HCT116 (cell line): ENCODE measurements around the gene OR10AD1. TPM values are rescaled to one million over a fixed set of nuclear protein-coding genes. Genes with fewer than 3 reads are reported as not detected.

ENCODE experiments used
- ATAC-seq: fragments of 200-7000 bp; cut with Tn5 transposase; 2 replicates; pipeline ENCODE4 v1.9.1; 2020; ENCODE audit warnings: mild to moderate bottlenecking, moderate library complexity
- BruUV-seq: library from RNA; stranded (reverse); fragments of 400-500 nt; replicated peaks from 2 replicates; lab custom pipeline; 2021; lab: Mats Ljungman, UMichigan
- CTCF ChIA-PET: fragments of 300-600 bp; sonication (Branson Sonifier 250); formaldehyde crosslinking; loops from one replicate; lab custom pipeline; 2021; ENCODE audit warnings: antibody characterized with exemption; lab: Charles Lee
- POLR2A ChIA-PET: fragments of 300-600, 350-600 bp; sonication (Branson Sonifier 250); formaldehyde crosslinking; loops from one replicate; lab custom pipeline; 2021; ENCODE audit warnings: antibody characterized with exemption; lab: Charles Lee
- RAD21 ChIA-PET, 2 experiments: fragments of 300-600 bp; sonication (Branson Sonifier 250); formaldehyde crosslinking; loops; one replicate each; lab custom pipeline; 2023; ENCODE audit warnings: low total read pairs in 2 of 2; ENCODE audit not compliant: uncharacterized antibody in 2 of 2, unreplicated experiment in 2 of 2, low non-redundant PET in 1 of 2; lab: Charles Lee
- DNase-seq: peaks from one replicate; pipeline ENCODE4 v3.0.0-alpha.2; 2010; ENCODE audit warnings: low read depth, low spot score
- H2AFZ ChIP-seq: fragments of 200-600 bp; shearing (Covaris generic), sonication (generic); 2 replicates; pipeline ENCODE4 v1.6.1; 2017; ENCODE audit warnings: low read depth, mixed run types, mixed read lengths, antibody characterized with exemption, low read length; ENCODE audit not compliant: poor library complexity, severe bottlenecking
- H3K27ac ChIP-seq: 2 replicates; pipeline ENCODE4 v1.5.1; 2012; ENCODE audit warnings: low read depth, low read length
- H3K27me3 ChIP-seq: fragments of 200-600 bp; sonication (generic); 2 replicates; pipeline ENCODE4 v1.6.1; 2016; ENCODE audit warnings: mixed run types, low read length, mixed read lengths; ENCODE audit not compliant: insufficient read depth
- H3K36me3 ChIP-seq, 2 experiments: fragments of 200-500 bp in 1 of 2; fragments of 200-600 bp in 1 of 2; sonication (Bioruptor generic) in 1 of 2; sonication (generic) in 1 of 2; 2 replicates each; pipeline versions ENCODE4 v1.5.1 to v1.6.1; 2014 to 2016; ENCODE audit warnings: low read length in 2 of 2, inconsistent platforms in 1 of 2, mixed read lengths in 1 of 2, mixed run types in 1 of 2; ENCODE audit not compliant: insufficient read depth in 2 of 2, control insufficient read depth in 1 of 2
- H3K4me1 ChIP-seq, 2 experiments: fragments of 200-600 bp in 1 of 2; sonication (generic) in 1 of 2; 2 replicates each; pipeline versions ENCODE4 v1.5.1 to v1.6.1; 2012 to 2017; ENCODE audit warnings: low read length in 2 of 2, inconsistent platforms in 1 of 2, mild to moderate bottlenecking in 1 of 2, mixed read lengths in 1 of 2, mixed run types in 1 of 2, moderate library complexity in 1 of 2; ENCODE audit not compliant: insufficient read depth in 2 of 2, control insufficient read depth in 1 of 2
- H3K4me2 ChIP-seq: fragments of 200-600 bp; sonication (generic); 2 replicates; pipeline ENCODE4 v1.6.1; 2017; ENCODE audit warnings: mixed run types, low read length, mixed read lengths
- H3K4me3 ChIP-seq, 2 experiments: fragments of 200-600 bp in 1 of 2; sonication (generic) in 1 of 2; replicated peaks in 1 of 2; 2 replicates each; pipeline ENCODE4 v1.5.1; 2011 to 2016; ENCODE audit warnings: low read length in 2 of 2, control low read depth in 1 of 2, low read depth in 1 of 2, mild to moderate bottlenecking in 1 of 2, mixed read lengths in 1 of 2, mixed run types in 1 of 2
- H3K79me2 ChIP-seq: fragments of 200-600 bp; sonication (generic); 2 replicates; pipeline ENCODE4 v1.6.1; 2017; ENCODE audit warnings: mild to moderate bottlenecking, mixed run types, low read length, moderate library complexity, mixed read lengths; ENCODE audit not compliant: insufficient read depth
- H3K9ac ChIP-seq: fragments of 200-600 bp; sonication (generic); 2 replicates; pipeline ENCODE4 v1.6.1; 2016; ENCODE audit warnings: low read length, mixed read lengths
- H3K9me2 ChIP-seq: fragments of 200-600 bp; sonication (generic), shearing (Covaris generic); 2 replicates; pipeline ENCODE4 v1.6.1; 2017; ENCODE audit warnings: mixed run types, mild to moderate bottlenecking, moderate library complexity; ENCODE audit not compliant: insufficient read depth
- H3K9me3 ChIP-seq, 2 experiments: fragments of 200-500 bp in 1 of 2; fragments of 200-600 bp in 1 of 2; sonication (Bioruptor generic) in 1 of 2; sonication (generic) in 1 of 2; 2 replicates each; pipeline ENCODE4 v1.6.1; 2014 to 2017; ENCODE audit warnings: low read length in 2 of 2, mixed read lengths in 2 of 2, inconsistent platforms in 1 of 2, low read depth in 1 of 2, mild to moderate bottlenecking in 1 of 2, mixed run types in 1 of 2, moderate library complexity in 1 of 2; ENCODE audit not compliant: control insufficient read depth in 1 of 2, insufficient read depth in 1 of 2
- H4K20me1 ChIP-seq: fragments of 200-600 bp; sonication (generic), shearing (Covaris generic); 2 replicates; pipeline ENCODE4 v1.6.1; 2017; ENCODE audit warnings: mixed run types, mild to moderate bottlenecking, moderate library complexity; ENCODE audit not compliant: insufficient read depth
- EGR1 ChIP-seq: IDR thresholded peaks from 2 replicates; pipeline ENCODE4 v1.6.1; 2012; ENCODE audit warnings: low read depth
- ELF1 ChIP-seq: IDR thresholded peaks from 2 replicates; pipeline ENCODE4 v1.6.1; 2012; ENCODE audit warnings: low read depth, borderline replicate concordance
- JUND ChIP-seq: IDR thresholded peaks from 2 replicates; pipeline ENCODE4 v1.6.1; 2012
- RAD21 ChIP-seq: IDR thresholded peaks from 2 replicates; pipeline ENCODE4 v1.6.1; 2012; ENCODE audit warnings: low read depth, mild to moderate bottlenecking
- SIN3A ChIP-seq: IDR thresholded peaks from 2 replicates; pipeline ENCODE4 v1.6.1; 2012; ENCODE audit warnings: low read depth
- SRF ChIP-seq: IDR thresholded peaks from 2 replicates; pipeline ENCODE4 v1.6.1; 2012; ENCODE audit warnings: low read depth
- TCF7L2 ChIP-seq: IDR thresholded peaks from 2 replicates; pipeline ENCODE4 v1.7.0; 2011; ENCODE audit warnings: borderline replicate concordance, inconsistent platforms; ENCODE audit not compliant: insufficient read depth, insufficient read length; ENCODE audit errors: extremely low read depth
- YY1 ChIP-seq: IDR thresholded peaks from 2 replicates; pipeline ENCODE4 v1.6.1; 2011; ENCODE audit warnings: low read length, low read depth, moderate library complexity, mild to moderate bottlenecking; ENCODE audit not compliant: insufficient replicate concordance; ENCODE audit errors: extremely low read depth
- ZFX ChIP-seq: fragments of 450-650 bp; IDR thresholded peaks from 2 replicates; pipeline ENCODE4 v1.6.1; 2017
- ZNF274 ChIP-seq: fragments of 200-500 bp; sonication (Bioruptor generic); IDR thresholded peaks from 2 replicates; pipeline ENCODE4 v1.6.1; 2014; ENCODE audit warnings: mild to moderate bottlenecking, low read depth, low read length, inconsistent platforms
- intact Hi-C: fragments of 100-400 bp; cut with micrococcal nuclease; formaldehyde crosslinking; loops from 2 replicates; pipeline ENCODE4 v1.10.0; 2022
- total RNA-seq: library from RNA; stranded (reverse); gene quantifications from one replicate; pipeline ENCODE4 v1.2.1, GENCODE V29; 2021; ENCODE audit not compliant: unreplicated experiment
- TF ChIP-seq, protein P1 (sequence below): IDR thresholded peaks from 2 replicates; pipeline ENCODE4 v1.6.1; 2012
- TF ChIP-seq, protein P2 (sequence below), 3 experiments: fragments of 200-600 bp in 1 of 3; sonication (generic) in 1 of 3; IDR thresholded peaks in 2 of 3; conservative IDR thresholded peaks in 1 of 3; 2 replicates each; pipeline ENCODE4 v1.5.1; 2012 to 2017; ENCODE audit warnings: low read depth in 2 of 3, low read length in 2 of 3, antibody characterized with exemption in 1 of 3, borderline replicate concordance in 1 of 3, control low read depth in 1 of 3, mild to moderate bottlenecking in 1 of 3, mixed read lengths in 1 of 3, mixed run types in 1 of 3, moderate library complexity in 1 of 3; ENCODE audit not compliant: insufficient read depth in 1 of 3
- TF ChIP-seq, protein P3 (sequence below): IDR thresholded peaks from 2 replicates; pipeline ENCODE4 v1.6.1; 2012
- TF ChIP-seq, protein P4 (sequence below): IDR thresholded peaks from 2 replicates; pipeline ENCODE4 v1.6.1; 2012; ENCODE audit warnings: low read depth

Gene OR10AD1
- total RNA-seq, 1 experiment from 2014 or later: not detected

DNA sequence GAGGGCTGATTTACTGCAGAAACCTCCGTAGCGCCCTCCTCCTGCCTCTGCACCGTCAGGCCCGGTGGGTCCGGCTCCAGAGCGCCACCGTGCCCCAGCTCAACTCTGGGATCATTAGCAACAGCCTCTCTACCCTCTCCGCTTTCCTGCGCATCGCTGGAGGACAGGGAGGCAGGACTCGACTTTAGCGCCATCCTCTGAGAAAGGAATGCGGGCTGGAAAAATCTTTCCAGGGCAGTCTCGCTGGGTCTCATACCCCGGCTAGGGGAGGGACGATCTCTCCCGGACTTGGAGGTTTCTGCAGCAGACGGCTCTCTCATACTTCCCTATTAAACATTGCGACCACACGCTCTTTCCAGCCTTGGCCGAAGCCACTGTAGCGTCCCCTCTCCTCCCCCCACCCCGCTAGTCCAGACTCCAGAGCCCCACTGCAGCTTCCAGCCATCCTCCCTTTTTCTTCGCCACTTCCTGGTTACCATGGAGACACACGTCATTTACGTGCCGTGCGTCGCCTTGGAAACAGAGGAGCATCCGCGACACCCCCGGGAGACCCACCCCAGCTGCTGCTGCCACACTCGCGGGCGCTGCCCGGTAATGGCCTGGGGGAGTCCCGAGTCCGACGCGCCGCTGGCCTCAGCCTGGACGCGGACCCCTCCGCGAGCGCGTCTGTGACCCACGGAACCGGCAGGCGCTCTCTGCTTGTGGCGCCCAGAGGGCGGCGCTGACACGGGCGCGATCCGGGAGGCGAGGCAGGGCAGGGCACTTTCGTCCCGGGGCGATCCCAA, 19.8 kb downstream of the OR10AD1 start, which contains the start of gene CCDC184:
CCDC184 (plus strand) TSS at position 554 of the 785 bp plus-strand sequence. CDS start 479 bp downstream, outside the sequence.
- Histone ChIP-seq H3K36me3 (no peaks in the 10 kb centered on the region), H2AFZ (peak within 1 kb of the TSS; percentile 72), H3K9me2 (no peaks in the 10 kb centered on the region), H3K4me3 (peak within 1 kb of the TSS; percentile 62 to 64)
- ChIA-PET POLR2A (interaction anchor here (0.8 kb wide), 1 partner anchor 26 kb away, joined by 3 read pairs; the partner anchor contains the start of gene ASB8), RAD21 (interaction anchor here in 1 of 2 experiments (0.6 kb wide), 1 partner anchor 42 kb away, joined by 3 read pairs; no protein-coding TSS in a partner anchor)
- intact Hi-C loops: no loop called here
- ATAC-seq: peak; percentile 85
- TF ChIP-seq, protein P1, sequence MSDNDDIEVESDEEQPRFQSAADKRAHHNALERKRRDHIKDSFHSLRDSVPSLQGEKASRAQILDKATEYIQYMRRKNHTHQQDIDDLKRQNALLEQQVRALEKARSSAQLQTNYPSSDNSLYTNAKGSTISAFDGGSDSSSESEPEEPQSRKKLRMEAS: no peak
- TF ChIP-seq TCF7L2: no peak
- TF ChIP-seq EGR1: no peak
- TF ChIP-seq SIN3A: no peak
- TF ChIP-seq, protein P2, sequence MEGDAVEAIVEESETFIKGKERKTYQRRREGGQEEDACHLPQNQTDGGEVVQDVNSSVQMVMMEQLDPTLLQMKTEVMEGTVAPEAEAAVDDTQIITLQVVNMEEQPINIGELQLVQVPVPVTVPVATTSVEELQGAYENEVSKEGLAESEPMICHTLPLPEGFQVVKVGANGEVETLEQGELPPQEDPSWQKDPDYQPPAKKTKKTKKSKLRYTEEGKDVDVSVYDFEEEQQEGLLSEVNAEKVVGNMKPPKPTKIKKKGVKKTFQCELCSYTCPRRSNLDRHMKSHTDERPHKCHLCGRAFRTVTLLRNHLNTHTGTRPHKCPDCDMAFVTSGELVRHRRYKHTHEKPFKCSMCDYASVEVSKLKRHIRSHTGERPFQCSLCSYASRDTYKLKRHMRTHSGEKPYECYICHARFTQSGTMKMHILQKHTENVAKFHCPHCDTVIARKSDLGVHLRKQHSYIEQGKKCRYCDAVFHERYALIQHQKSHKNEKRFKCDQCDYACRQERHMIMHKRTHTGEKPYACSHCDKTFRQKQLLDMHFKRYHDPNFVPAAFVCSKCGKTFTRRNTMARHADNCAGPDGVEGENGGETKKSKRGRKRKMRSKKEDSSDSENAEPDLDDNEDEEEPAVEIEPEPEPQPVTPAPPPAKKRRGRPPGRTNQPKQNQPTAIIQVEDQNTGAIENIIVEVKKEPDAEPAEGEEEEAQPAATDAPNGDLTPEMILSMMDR (IDR thresholded peaks at IDR 0.05 in 2 of 3, conservative IDR thresholded peaks at IDR 0.05 in 1 of 3; ENCODE audit: borderline replicate concordance in 1 of 3, insufficient read depth in 1 of 3, low read depth in 2 of 3, low read length in 2 of 3): peak; percentile 39 to 81 (median 44)
- TF ChIP-seq SRF: no peak
- TF ChIP-seq YY1: no peak
- TF ChIP-seq ZFX: no peak
- TF ChIP-seq ZNF274: no peak
- no peak for TF ChIP-seq JUND
- TF ChIP-seq ELF1: peak; percentile 49
- TF ChIP-seq, protein P3, sequence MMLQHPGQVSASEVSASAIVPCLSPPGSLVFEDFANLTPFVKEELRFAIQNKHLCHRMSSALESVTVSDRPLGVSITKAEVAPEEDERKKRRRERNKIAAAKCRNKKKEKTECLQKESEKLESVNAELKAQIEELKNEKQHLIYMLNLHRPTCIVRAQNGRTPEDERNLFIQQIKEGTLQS: no peak
- TF ChIP-seq, protein P4, sequence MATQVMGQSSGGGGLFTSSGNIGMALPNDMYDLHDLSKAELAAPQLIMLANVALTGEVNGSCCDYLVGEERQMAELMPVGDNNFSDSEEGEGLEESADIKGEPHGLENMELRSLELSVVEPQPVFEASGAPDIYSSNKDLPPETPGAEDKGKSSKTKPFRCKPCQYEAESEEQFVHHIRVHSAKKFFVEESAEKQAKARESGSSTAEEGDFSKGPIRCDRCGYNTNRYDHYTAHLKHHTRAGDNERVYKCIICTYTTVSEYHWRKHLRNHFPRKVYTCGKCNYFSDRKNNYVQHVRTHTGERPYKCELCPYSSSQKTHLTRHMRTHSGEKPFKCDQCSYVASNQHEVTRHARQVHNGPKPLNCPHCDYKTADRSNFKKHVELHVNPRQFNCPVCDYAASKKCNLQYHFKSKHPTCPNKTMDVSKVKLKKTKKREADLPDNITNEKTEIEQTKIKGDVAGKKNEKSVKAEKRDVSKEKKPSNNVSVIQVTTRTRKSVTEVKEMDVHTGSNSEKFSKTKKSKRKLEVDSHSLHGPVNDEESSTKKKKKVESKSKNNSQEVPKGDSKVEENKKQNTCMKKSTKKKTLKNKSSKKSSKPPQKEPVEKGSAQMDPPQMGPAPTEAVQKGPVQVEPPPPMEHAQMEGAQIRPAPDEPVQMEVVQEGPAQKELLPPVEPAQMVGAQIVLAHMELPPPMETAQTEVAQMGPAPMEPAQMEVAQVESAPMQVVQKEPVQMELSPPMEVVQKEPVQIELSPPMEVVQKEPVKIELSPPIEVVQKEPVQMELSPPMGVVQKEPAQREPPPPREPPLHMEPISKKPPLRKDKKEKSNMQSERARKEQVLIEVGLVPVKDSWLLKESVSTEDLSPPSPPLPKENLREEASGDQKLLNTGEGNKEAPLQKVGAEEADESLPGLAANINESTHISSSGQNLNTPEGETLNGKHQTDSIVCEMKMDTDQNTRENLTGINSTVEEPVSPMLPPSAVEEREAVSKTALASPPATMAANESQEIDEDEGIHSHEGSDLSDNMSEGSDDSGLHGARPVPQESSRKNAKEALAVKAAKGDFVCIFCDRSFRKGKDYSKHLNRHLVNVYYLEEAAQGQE: no peak
- TF ChIP-seq RAD21: peak; percentile 34; the same call in 1 of the 2 replicates
- TF ChIP-seq, all 23 proteins: peak for 3
- no peaks in the 10 kb centered on the region for H4K20me1 ChIP-seq
- no TSS peak for BruUV-seq
- H3K4me2 ChIP-seq: peak within 1 kb of the TSS; percentile 83
- no peaks in the 10 kb centered on the region for H3K9me3 ChIP-seq
- H3K9ac ChIP-seq: peak within 1 kb of the TSS; percentile 39
- peaks cover 9% of the 10 kb centered on the region; the same call in 1 of the 2 replicates for H3K27me3 ChIP-seq
- H3K27ac ChIP-seq: no peak within 1 kb of the TSS
- peak; percentile 57 for DNase-seq
- no peaks in the 10 kb centered on the region for H3K79me2 ChIP-seq
- CTCF ChIA-PET: interaction anchor here (0.9 to 1.5 kb wide), 5 partner anchors 14 to 26 kb away, joined by 3 to 13 read pairs (median 4); partner anchors contain the start of gene ASB8
- H3K4me1 ChIP-seq: peaks cover 4 to 25% of the 10 kb centered on the region in 2 experiments; a peak in 2 of 4 replicates
